GM23338 (cell line): ENCODE results near the gene NPEPL1. TPM values are rescaled to one million over a fixed set of nuclear protein-coding genes. Genes with fewer than 3 reads are reported as not detected.

Experiments
- CREB1 ChIP-seq: fragments of 250-450 bp; sonication (Bioruptor Pico); IDR thresholded peaks from 2 replicates; pipeline ENCODE4 v1.5.0; 2020; ENCODE audit warnings: low read depth, mild to moderate bottlenecking, moderate library complexity
- CTCF ChIP-seq, 2 experiments: fragments of 200-600 bp in 1 of 2; sonication (generic) in 1 of 2; conservative IDR thresholded peaks; 2 replicates each; pipeline versions ENCODE4 v1.5.1 to v1.6.1; 2016 to 2017; ENCODE audit warnings: antibody characterized with exemption in 2 of 2, low read depth in 2 of 2, mild to moderate bottlenecking in 2 of 2, moderate library complexity in 1 of 2
- ETS1 ChIP-seq: IDR thresholded peaks from 2 replicates; pipeline ENCODE4 v1.6.1; 2016; ENCODE audit warnings: antibody characterized with exemption
- EZH2 ChIP-seq: fragments of 200-600 bp; sonication (generic); IDR thresholded peaks from one replicate; pipeline ENCODE4 v1.8.0; 2017; ENCODE audit warnings: antibody characterized with exemption, mild to moderate bottlenecking, low read depth; ENCODE audit not compliant: unreplicated experiment
- EZH2phosphoT487 ChIP-seq: fragments of 200-600 bp; sonication (generic); IDR thresholded peaks from one replicate; pipeline ENCODE4 v1.8.1; 2018; ENCODE audit warnings: antibody characterized with exemption; ENCODE audit not compliant: unreplicated experiment
- NANOG ChIP-seq: IDR thresholded peaks from 2 replicates; pipeline ENCODE4 v1.6.1; 2016; ENCODE audit warnings: antibody characterized with exemption, borderline replicate concordance
- POLR2AphosphoS5 ChIP-seq: IDR thresholded peaks from 2 replicates; pipeline ENCODE4 v1.6.1; 2016; ENCODE audit warnings: antibody characterized with exemption, low read depth
- REST ChIP-seq: IDR thresholded peaks from one replicate; pipeline ENCODE4 v1.6.1; 2018; ENCODE audit warnings: antibody characterized with exemption; ENCODE audit not compliant: unreplicated experiment
- STAT1 ChIP-seq: IDR thresholded peaks from one replicate; pipeline ENCODE4 v1.6.1; 2016; ENCODE audit warnings: antibody characterized with exemption; ENCODE audit not compliant: unreplicated experiment
- ZNF114 ChIP-seq: fragments of 250-450 bp; sonication (Bioruptor Pico); IDR thresholded peaks from 2 replicates; pipeline ENCODE4 v1.5.0; 2020; ENCODE audit warnings: mild to moderate bottlenecking, moderate library complexity
- ZNF462 ChIP-seq: fragments of 250-450 bp; sonication (Bioruptor Pico); IDR thresholded peaks from 2 replicates; pipeline ENCODE4 v1.5.0; 2020; ENCODE audit warnings: mild to moderate bottlenecking, moderate library complexity
- polyA plus RNA-seq: library from polyadenylated mRNA; unstranded; fragments of >200 nt; fragmentation: Nextera tagmentation; extraction: Ambion mirVana; gene quantifications from 2 replicates; pipeline ENCODE4 v1.2.1, GENCODE V29; 2016
- total RNA-seq: library from RNA; depleted of rRNA; stranded (reverse); fragments of >200 nt; shearing (Covaris generic); gene quantifications from 2 replicates; pipeline ENCODE4 v1.2.3, GENCODE V29; 2014

NPEPL1 gene
- total and polyA plus RNA-seq, 2 experiments from 2014 or later, result 23.5 to 30.0 TPM

- TF ChIP-seq ZNF462 (CRISPR knock-in tag) (no peak), ETS1 (no peak), CREB1 (no peak), CTCF (conservative IDR thresholded peaks at IDR 0.05; ENCODE audit: low read depth in 2 of 2) (no peak), ZNF114 (CRISPR knock-in tag) (no peak), STAT1 (no peak), EZH2phosphoT487 (no peak), REST (no peak), EZH2 (no peak), NANOG (no peak), POLR2AphosphoS5 (no peak)
Observed at GRCh38 chr20:58645412-58645968, 47.1 kb upstream of the NPEPL1 start (continued).
